OCI-LY3 (cell line): Measurements from ENCODE around the gene KRT4.

Experiments
- H2AFZ ChIP-seq: fragments of 200-600, 300-600 bp; shearing (Covaris generic); 2 replicates; pipeline ENCODE4 v1.6.0; 2014; ENCODE audit warnings: antibody characterized with exemption, low read depth, low read length
- H3K27ac ChIP-seq: fragments of 200-600, 300-600 bp; sonication (generic); 2 replicates; pipeline ENCODE4 v1.5.1; 2014; ENCODE audit warnings: mild to moderate bottlenecking, low read length, moderate library complexity, mixed read lengths
- H3K27me3 ChIP-seq: fragments of 200-600, 300-600 bp; sonication (generic); 2 replicates; pipeline ENCODE4 v1.6.1; 2014; ENCODE audit warnings: low read depth, low read length, mixed read lengths
- H3K36me3 ChIP-seq: fragments of 200-600, 300-600 bp; sonication (generic); replicated peaks from 2 replicates; pipeline ENCODE3; 2014; ENCODE audit warnings: low read depth, low read length, mixed read lengths
- H3K4me1 ChIP-seq: fragments of 300-600, 200-600 bp; sonication (generic); 2 replicates; pipeline ENCODE4 v1.6.1; 2014; ENCODE audit warnings: low read length, mixed read lengths
- H3K4me2 ChIP-seq: fragments of 200-600, 300-600 bp; sonication (generic); 2 replicates; pipeline ENCODE4 v1.6.1; 2014; ENCODE audit warnings: low read length, mixed read lengths
- H3K4me3 ChIP-seq: fragments of 300-600, 200-600 bp; sonication (generic); 2 replicates; pipeline ENCODE4 v1.5.1; 2014; ENCODE audit warnings: antibody characterized with exemption, mild to moderate bottlenecking, low read length, moderate library complexity
- H3K79me2 ChIP-seq: fragments of 300-600, 200-600 bp; shearing (Covaris generic); 2 replicates; pipeline ENCODE4 v1.6.1; 2014; ENCODE audit warnings: mild to moderate bottlenecking, low read length, mixed read lengths
- H3K9ac ChIP-seq: fragments of 300-600, 200-600 bp; shearing (Covaris generic); 2 replicates; pipeline ENCODE4 v1.6.0; 2014; ENCODE audit warnings: mild to moderate bottlenecking, low read length, moderate library complexity
- H3K9me3 ChIP-seq: fragments of 200-600, 300-600 bp; shearing (Covaris generic); 2 replicates; pipeline ENCODE4 v1.6.1; 2014; ENCODE audit warnings: low read length, mixed read lengths; ENCODE audit not compliant: insufficient read depth
- H4K20me1 ChIP-seq: fragments of 200-600, 300-600 bp; sonication (generic); 2 replicates; pipeline ENCODE4 v1.6.1; 2016; ENCODE audit warnings: low read length, mixed read lengths; ENCODE audit not compliant: insufficient read depth
- EZH2phosphoT487 ChIP-seq: fragments of 200-600 bp; shearing (Covaris generic); IDR thresholded peaks from 2 replicates; pipeline ENCODE4 v1.6.1; 2018; ENCODE audit warnings: antibody characterized with exemption, mixed run types, low read depth
- TF ChIP-seq, protein P1 (sequence below): fragments of 200-600, 300-600 bp; sonication (generic); IDR thresholded peaks from 2 replicates; pipeline ENCODE4 v1.5.1; 2014; ENCODE audit warnings: antibody characterized with exemption, low read length, low read depth

Gene KRT4

DNA sequence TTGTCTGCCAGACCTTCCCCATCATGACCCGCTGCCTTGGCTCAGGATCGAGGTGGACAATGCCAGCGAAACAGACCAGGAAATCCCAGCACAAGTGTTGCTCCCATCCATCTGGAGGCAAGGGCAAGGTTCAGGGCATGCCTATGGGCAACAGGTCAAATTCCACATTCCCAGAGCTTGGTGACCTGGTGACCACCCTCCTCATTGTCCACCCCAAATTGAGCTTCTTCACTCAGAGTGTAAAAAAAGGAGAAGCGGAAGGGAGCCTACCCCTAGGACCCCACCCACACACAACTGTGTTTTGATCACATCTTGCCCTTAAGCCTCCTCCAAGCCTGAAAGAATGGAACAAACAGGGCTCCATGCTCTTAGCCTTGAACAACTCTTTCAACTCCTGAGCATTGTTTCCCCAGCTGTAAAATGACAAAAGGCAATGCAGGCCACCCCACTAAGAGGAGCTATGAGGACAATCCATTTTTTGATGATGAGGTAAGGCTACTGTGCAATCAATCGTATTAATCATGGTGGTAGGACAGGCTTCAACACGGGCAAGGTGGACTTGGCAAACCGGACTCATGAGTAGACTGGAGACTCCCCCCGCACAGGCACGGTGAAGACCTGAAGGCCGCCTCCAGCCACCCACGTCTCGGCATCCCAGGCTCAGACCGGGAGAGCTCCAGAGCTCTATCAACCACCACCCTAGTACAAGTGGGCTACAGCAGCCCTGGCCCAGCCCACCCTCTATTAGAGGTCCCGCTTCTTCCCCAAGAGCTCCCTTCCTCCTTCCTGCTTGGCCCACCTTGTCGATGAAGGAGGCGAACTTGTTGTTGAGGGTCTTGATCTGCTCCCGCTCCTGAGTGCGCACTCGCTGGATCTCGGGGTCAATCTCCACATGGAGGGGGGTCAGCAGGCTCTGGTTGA, 19.3 kb upstream of the KRT4 start:
- peaks cover 42% of the 10 kb centered on the region for H3K27me3 ChIP-seq
- no peaks in the 10 kb centered on the region for H3K79me2 ChIP-seq
- no peaks in the 10 kb centered on the region for H3K36me3 ChIP-seq
- H4K20me1 ChIP-seq, result no peaks in the 10 kb centered on the region
- H2AFZ ChIP-seq, result no peak overlapping the region
- H3K27ac ChIP-seq, result no peak overlapping the region
- H3K4me1 ChIP-seq, result peaks cover under 1% of the 10 kb centered on the region
- no peak overlapping the region for H3K4me2 ChIP-seq
- no peaks in the 10 kb centered on the region for H3K9me3 ChIP-seq
- no peak overlapping the region for H3K4me3 ChIP-seq
- H3K9ac ChIP-seq, result no peak overlapping the region
- TF ChIP-seq, protein P1, sequence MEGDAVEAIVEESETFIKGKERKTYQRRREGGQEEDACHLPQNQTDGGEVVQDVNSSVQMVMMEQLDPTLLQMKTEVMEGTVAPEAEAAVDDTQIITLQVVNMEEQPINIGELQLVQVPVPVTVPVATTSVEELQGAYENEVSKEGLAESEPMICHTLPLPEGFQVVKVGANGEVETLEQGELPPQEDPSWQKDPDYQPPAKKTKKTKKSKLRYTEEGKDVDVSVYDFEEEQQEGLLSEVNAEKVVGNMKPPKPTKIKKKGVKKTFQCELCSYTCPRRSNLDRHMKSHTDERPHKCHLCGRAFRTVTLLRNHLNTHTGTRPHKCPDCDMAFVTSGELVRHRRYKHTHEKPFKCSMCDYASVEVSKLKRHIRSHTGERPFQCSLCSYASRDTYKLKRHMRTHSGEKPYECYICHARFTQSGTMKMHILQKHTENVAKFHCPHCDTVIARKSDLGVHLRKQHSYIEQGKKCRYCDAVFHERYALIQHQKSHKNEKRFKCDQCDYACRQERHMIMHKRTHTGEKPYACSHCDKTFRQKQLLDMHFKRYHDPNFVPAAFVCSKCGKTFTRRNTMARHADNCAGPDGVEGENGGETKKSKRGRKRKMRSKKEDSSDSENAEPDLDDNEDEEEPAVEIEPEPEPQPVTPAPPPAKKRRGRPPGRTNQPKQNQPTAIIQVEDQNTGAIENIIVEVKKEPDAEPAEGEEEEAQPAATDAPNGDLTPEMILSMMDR, result no peak
- no peak for TF ChIP-seq EZH2phosphoT487

- no peaks in the 10 kb centered on the region for H3K9me3 ChIP-seq
- peaks cover 37% of the 10 kb centered on the region for H3K27me3 ChIP-seq
- no peaks in the 10 kb centered on the region for H3K79me2 ChIP-seq
Measured at GRCh38 chr12:52832451-52832850, 18.5 kb upstream of the KRT4 start.

DNA sequence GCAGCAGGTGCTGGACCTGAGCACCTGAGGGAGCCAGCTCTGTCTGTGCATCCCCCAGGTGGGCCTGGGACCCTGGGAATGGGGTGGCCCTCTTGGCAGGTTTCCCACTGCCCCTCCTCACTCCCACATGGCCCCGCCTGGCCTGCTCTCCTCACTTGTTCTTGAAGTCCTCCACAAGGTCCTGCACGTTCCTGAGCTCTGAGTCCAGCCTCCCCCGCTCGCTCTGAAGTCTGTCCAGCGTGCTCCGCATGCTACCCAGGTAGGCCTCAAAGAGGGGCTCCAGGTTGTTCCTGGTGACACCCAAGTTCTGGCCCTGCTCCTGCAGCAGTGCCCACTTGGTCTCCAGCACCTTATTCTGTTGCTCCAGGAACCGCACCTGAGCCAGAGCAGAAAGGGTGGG, 17.3 kb upstream of the KRT4 start:
- Histone ChIP-seq H4K20me1 (no peaks in the 10 kb centered on the region), H3K4me2 (no peak overlapping the region), H3K4me1 (no peaks in the 10 kb centered on the region), H3K79me2 (no peaks in the 10 kb centered on the region), H3K4me3 (no peak overlapping the region), H3K27me3 (peaks cover 27% of the 10 kb centered on the region), H3K27ac (no peak overlapping the region), H2AFZ (no peak overlapping the region), H3K9ac (no peak overlapping the region), H3K36me3 (no peaks in the 10 kb centered on the region), H3K9me3 (no peaks in the 10 kb centered on the region)
- TF ChIP-seq EZH2phosphoT487, result no peak
- TF ChIP-seq, protein P1, result no peak

More at GRCh38 chr12:52832451-52832850, 18.5 kb upstream of the KRT4 start:
- Histone ChIP-seq H3K4me2 (no peak overlapping the region), H3K9ac (no peak overlapping the region), H3K4me3 (no peak overlapping the region), H3K36me3 (no peaks in the 10 kb centered on the region), H3K27ac (no peak overlapping the region), H2AFZ (no peak overlapping the region), H4K20me1 (no peaks in the 10 kb centered on the region), H3K4me1 (no peaks in the 10 kb centered on the region)
- TF ChIP-seq, protein P1, result no peak
- no peak for TF ChIP-seq EZH2phosphoT487

GRCh38 chr12:52829986-52830770, 16.3 kb upstream of the KRT4 start:
- no peak overlapping the region for H2AFZ ChIP-seq
- H3K4me1 ChIP-seq, result no peaks in the 10 kb centered on the region
- H3K27me3 ChIP-seq, result peaks cover 24% of the 10 kb centered on the region
- TF ChIP-seq EZH2phosphoT487, result no peak
- TF ChIP-seq, protein P1, result no peak
- no peak overlapping the region for H3K4me2 ChIP-seq
- no peaks in the 10 kb centered on the region for H4K20me1 ChIP-seq
- no peaks in the 10 kb centered on the region for H3K9me3 ChIP-seq
- no peaks in the 10 kb centered on the region for H3K36me3 ChIP-seq
- H3K27ac ChIP-seq, result no peak overlapping the region
- no peak overlapping the region for H3K9ac ChIP-seq
- no peaks in the 10 kb centered on the region for H3K79me2 ChIP-seq
- no peak overlapping the region for H3K4me3 ChIP-seq
